Occipital lobe (tissue), 2 donors: ENCODE data around the gene HEATR5A. TPM values are rescaled to one million over a fixed set of nuclear protein-coding genes. Genes with fewer than 3 reads are reported as not detected.
"Not testable (repeated sequence)": the region's sequence is repeated elsewhere in the genome, so short reads cannot be mapped to it uniquely, and the experiment has no call there.

ENCODE experiments used
- DNase-seq: peaks from one replicate; lab custom pipeline; 2025; lab: John Stamatoyannopoulos, UW
- total RNA-seq: library from RNA; depleted of rRNA; stranded (reverse); fragments of >200 nt; gene quantifications from one replicate; pipeline ENCODE4 v1.2.3, GENCODE V29; 2014

Gene HEATR5A
- total RNA-seq, 1 donor from 2014 or later, result 32.3 TPM

DNA sequence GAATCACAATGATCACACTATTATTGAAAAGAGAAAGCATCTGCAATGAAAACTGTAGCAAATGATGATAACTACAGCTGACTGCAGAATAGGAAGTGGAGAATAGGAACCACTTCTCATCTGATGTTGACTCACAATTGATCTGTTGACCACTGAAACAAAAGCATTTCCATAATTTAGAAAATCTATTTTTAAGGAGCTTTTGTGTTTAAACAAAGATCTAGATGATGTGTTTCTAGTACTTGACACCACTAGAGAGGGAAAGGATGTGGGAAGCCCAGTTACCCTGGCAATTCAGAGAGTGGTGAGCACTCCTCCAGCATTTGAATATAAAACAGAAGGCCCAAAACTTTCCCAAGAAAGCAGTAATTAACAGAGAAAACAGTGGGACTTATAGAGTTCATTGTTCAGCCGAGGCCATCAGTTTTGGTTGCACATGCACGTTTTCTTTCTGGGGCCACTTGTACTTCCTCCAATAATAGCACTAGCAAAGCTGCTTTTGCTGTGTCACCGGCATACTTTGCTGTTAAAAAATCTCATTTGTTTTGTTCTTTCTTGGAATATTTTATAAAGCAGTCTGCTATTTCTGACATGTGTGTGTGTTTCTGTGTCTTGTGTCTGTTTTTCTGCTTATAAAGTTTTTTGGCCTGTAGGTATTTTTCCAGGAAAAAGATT, 136.6 kb downstream of the HEATR5A start:
- DNase-seq, result no peak

GRCh38 chr14:31283153-31283552, 137.2 kb downstream of the HEATR5A start:
- no peak for DNase-seq

GRCh38 chr14:31280871-31281220, 139.5 kb downstream of the HEATR5A start:
- DNase-seq, result no peak

GRCh38 chr14:31280132-31280870, 140.0 kb downstream of the HEATR5A start:
- no peak for DNase-seq

DNA sequence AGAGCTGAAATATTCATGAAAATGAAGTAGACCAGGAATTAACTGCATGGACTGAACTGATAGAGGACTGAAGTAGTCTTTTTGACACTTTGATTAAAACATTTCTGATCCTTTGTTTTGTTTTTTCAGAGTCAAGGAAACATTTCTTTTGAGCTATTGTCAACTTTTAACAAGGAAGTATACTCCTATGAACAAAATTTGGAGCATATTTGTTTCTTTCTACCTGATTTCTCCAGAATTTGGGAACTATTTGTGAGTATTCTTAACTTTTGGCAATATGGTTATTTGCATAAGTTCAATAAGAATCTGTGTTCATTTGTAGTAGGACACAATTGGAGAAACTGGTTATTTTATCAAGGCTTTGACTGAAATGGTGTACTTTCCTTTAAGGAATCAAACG, 141.5 kb downstream of the HEATR5A start:
- no peak for DNase-seq

DNA sequence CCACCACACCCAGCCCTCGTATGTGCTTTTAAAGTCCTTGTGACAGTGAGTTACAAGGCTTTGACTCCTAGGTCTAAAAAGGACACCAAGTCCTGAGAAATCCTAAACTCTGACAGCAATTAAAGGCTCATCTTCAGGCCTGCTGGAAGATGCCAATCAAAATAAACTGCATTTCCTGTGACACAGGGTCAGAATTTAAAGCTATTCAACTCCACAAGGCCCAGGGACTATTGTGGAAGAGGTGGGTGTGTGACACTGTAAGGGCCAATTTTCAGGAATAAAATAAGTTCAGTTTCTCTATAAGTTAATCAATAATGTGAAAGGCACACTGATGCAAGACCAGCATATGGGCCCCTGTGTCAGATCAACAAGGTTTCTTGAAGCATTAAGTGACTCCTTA, 143.3 kb downstream of the HEATR5A start:
- no peak for DNase-seq

DNA sequence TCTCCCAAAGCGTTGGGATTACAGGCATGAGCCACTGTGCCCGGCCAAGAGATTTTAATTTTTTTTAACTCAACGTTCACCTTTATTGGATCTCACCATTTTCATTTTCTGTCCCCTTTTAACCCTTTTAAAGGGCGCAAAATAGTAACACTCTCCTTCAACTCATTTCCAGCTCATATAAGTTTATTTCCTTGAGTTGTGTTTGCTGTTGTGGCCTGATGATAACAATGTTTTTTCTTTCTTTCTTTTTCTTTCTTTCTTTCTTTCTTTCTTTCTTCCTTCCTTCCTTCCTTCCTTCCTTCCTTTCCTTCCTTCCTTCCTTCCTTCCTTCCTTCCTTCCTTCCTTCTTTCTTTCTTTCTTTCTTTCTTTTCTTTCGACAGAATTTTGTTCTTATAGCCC, 143.9 kb downstream of the HEATR5A start:
- not testable (repeated sequence) for DNase-seq

DNA sequence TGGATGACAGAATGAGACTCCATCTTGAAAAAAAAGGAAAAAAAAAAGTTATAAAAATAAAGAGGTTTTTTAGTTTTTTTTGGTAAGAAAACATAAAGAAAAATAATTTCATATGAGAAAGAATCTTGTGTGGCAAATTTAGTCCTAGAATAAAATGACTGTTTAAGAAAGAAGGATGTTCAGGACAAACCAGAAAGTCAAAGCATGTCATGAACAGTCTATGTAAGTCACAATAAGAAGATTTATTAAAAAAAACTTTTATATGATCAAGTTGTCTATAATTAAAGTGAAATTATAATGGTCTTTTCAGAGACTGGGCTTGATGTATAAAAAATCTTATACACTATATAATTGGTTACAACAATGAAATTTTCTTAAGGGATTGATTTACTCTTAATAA, 144.6 kb downstream of the HEATR5A start:
- DNase-seq, result no peak

- no peak for DNase-seq
Measured at GRCh38 chr14:31271648-31272047, 148.7 kb downstream of the HEATR5A start.

- no peak for DNase-seq
Measured at GRCh38 chr14:31270196-31270772, 150.1 kb downstream of the HEATR5A start.

- no peak for DNase-seq
Measured at GRCh38 chr14:31269634-31270195, 150.6 kb downstream of the HEATR5A start.

- no peak for DNase-seq
Measured at GRCh38 chr14:31268216-31268615, 152.1 kb downstream of the HEATR5A start.

- no peak for DNase-seq
Measured at GRCh38 chr14:31266437-31267331, 153.7 kb downstream of the HEATR5A start.

DNA sequence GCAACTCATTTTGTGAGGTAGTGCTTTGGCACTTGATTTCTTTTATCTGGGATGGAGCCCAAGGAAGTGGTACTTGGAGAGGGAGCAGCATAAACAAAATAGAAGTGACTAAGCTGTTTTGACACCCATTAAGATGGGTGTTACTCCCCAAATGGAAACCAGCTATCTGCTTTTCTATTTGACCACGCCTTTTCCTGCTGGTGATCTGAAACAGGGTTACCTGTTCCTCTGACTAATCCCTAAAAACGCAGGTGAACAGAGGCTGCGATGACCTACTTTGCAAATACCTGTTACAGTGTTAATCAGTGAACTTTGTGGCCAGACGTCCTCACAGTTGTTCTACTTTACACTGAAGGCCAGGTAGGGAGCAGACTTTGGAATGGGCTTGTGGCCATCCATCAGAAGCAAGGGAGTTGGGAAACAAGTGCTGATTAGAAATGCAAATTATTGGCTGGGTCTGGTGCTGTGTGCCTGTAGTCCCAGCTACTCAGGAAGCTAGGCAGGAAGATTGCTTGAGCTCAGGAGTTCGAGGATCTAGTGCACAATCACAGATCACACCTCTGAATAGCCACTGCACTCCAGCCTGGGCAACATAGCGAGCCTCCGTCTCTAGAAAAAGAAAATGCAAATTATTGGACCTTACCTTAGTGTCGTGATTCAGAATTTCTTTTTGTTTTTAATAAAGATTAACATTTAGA, 154.5 kb downstream of the HEATR5A start:
- DNase-seq, result no peak

GRCh38 chr14:31263485-31264133, 156.7 kb downstream of the HEATR5A start:
- DNase-seq, result no peak

- DNase-seq, result no peak
Measured at GRCh38 chr14:31261859-31262731, 158.3 kb downstream of the HEATR5A start.

DNA sequence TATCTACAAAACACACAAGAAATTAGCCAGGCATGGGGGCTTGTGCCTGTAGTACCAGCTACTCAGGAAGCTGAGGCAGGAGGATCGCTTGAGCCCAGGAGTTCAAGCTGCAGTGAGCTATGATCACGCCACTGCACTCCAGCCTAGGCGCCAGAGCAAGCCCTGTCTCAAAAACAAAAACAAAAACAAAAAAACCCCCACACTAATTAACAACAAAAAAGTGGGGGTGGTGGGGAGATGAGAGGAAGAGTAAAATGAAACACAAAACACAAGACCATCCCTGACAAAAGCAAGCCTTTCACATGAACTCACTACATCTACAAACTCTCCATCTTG, 158.9 kb downstream of the HEATR5A start:
- no peak for DNase-seq

DNA sequence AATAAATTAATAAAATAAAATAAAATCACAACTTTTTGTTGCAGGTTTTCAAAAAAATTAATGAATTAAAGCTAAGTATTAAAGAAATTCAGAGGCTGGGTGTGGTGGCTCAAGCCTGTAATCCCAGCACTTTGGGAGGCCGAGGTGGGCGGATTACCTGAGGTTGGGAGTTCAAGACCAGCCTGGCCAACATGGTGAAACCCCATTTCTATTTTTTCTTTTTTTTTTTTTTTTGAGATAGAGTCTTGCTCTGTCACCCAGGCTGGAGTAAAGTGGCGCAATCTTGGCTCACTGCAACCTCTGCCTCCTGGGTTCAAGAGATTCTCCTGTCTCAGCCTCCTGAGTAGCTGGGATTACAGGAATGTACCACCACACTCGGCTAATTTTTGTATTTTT, 161.3 kb downstream of the HEATR5A start:
- not testable (repeated sequence) for DNase-seq

- no peak for DNase-seq
Measured at GRCh38 chr14:31258427-31259039, 161.8 kb downstream of the HEATR5A start.
